ENCODE data around the gene SLC35A2. TPM values are rescaled to one million over a fixed set of nuclear protein-coding genes. Genes with fewer than 3 reads are reported as not detected.
A peak's percentile ranks its signal among the peaks of the same experiment; 100 is the strongest.

The SLC35A2 gene
- 22.6 TPM for total RNA-seq
- long read RNA-seq, transcript SLC35A2-204 (4 exons, 3,047 nt) = major isoform, 28 of 55 reads
- long read RNA-seq, partial matches to known transcripts = 10 of 55 reads
- long read RNA-seq, other reads (novel, unspliced or antisense) = 7 of 55 reads

DNA sequence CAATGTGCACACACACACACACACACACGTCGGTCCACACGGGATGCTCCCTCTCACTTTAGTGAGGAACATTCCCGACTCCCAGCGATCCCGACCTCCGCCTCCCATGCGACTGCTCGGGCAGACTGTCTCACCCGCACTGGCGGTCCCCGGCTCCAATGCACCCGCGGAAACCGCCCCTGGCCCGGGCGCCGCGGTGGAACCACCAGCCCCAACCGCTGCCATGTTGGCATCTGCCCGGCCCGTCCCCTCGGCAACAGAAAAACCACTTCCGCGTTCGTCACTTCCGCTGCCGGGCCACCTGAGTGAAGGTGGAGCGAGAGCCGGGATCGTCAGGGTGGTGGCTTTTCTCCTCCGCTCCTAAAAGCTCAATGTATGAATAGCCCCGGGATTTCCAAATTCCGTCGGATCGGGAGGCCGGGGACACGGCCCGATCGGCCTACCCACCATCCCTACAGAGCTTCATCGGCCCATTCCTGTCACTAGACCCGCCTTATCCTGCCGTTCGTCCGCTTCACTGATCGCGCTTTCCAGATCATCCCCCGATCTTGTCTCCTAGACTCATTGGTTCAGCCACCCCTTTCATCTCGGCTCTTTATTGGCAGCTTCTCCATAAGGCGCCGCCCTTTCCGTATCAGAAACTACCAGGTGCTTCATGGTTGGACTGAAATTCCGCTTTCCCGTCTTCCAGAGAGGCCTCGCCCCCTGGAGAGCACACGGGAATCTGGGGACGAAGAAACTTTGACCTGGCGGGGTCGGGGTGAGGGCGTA lies at the start of gene SLC35A2:
Gene SLC35A2 (minus strand): TSS at position 235 of the 771 bp plus-strand sequence. CDS start 10 bp downstream, at position 225.
- Histone ChIP-seq H3K4me3 (peak within 1 kb of the TSS; percentile 65), H3K27me3 (no peaks in the 10 kb centered on the region), H3K36me3 (no peaks in the 10 kb centered on the region), H3K27ac (peak within 1 kb of the TSS; percentile 80), H3K9me3 (no peaks in the 10 kb centered on the region), H3K4me1 (no peaks in the 10 kb centered on the region)
- DNase-seq = peak; percentile 90
- peak; percentile 93 for ATAC-seq
- intact Hi-C loops (cut with DNase I) = no loop called here
- TF ChIP-seq, protein P1, sequence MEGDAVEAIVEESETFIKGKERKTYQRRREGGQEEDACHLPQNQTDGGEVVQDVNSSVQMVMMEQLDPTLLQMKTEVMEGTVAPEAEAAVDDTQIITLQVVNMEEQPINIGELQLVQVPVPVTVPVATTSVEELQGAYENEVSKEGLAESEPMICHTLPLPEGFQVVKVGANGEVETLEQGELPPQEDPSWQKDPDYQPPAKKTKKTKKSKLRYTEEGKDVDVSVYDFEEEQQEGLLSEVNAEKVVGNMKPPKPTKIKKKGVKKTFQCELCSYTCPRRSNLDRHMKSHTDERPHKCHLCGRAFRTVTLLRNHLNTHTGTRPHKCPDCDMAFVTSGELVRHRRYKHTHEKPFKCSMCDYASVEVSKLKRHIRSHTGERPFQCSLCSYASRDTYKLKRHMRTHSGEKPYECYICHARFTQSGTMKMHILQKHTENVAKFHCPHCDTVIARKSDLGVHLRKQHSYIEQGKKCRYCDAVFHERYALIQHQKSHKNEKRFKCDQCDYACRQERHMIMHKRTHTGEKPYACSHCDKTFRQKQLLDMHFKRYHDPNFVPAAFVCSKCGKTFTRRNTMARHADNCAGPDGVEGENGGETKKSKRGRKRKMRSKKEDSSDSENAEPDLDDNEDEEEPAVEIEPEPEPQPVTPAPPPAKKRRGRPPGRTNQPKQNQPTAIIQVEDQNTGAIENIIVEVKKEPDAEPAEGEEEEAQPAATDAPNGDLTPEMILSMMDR (IDR thresholded peaks at IDR 0.05) = no peak

DNA sequence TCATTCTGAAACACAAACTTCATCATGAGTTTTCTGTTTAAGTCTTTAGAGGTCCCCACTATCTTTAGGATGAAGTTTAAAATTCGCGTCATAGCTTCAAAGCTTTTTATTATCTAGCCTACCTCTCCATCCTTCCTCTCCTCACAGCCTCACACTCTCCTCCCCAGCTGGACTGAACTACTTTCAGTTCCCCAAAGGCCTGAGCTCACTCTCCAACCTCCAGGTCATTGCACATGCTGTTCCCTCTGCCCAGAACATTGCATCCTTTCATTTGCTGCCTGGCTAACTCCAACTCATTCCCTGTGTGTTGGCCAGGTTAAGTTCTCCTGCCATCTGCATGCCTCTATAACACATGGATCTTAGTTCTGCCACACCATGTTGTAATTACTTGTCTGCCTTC lies 48.8 kb upstream of the SLC35A2 start:
- intact Hi-C loops (cut with DNase I) = no loop called here
- DNase-seq = no peak

DNA sequence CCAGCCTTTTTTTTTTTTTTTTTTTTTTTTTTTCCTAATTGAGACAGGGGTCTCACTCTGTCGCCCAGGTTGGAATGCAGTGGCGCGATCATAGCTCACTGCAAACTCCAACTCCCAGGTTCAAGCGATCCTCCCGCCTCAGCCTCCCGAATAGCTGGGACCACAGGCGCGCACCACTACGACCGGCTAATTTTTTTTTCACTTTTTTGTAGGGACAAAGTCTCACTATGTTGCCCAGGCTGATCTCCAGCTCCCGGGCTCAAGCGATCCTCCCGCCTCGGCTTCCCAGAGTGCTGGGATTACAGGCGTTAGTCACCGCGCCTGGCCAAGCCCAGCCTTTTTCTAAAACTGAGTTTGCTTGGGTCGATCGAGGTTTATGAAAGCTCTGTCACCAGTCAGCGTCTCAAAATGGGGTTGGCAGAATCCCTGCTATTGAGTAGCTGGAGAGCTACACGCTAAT lies 47.2 kb upstream of the SLC35A2 start:
- peak overlapping the region; percentile 57 for H3K4me3 ChIP-seq
- H3K4me1 ChIP-seq = peaks cover 14% of the 10 kb centered on the region
- H3K9me3 ChIP-seq = no peaks in the 10 kb centered on the region
- H3K36me3 ChIP-seq = no peaks in the 10 kb centered on the region
- intact Hi-C loops (cut with DNase I) = no loop called here
- peak overlapping the region; percentile 95 for H3K27ac ChIP-seq
- ATAC-seq = no peak
- peak; percentile 64 for DNase-seq
- TF ChIP-seq, protein P1 (IDR thresholded peaks at IDR 0.05) = no peak
- no peaks in the 10 kb centered on the region for H3K27me3 ChIP-seq

More for the DNA sequence above, 48.8 kb upstream of the SLC35A2 start:
- Histone ChIP-seq H3K27ac (no peak overlapping the region), H3K9me3 (no peaks in the 10 kb centered on the region), H3K4me3 (no peak overlapping the region), H3K27me3 (no peaks in the 10 kb centered on the region), H3K36me3 (no peaks in the 10 kb centered on the region), H3K4me1 (peaks cover 8% of the 10 kb centered on the region)
- no peak for ATAC-seq
- TF ChIP-seq, protein P1 (IDR thresholded peaks at IDR 0.05) = no peak

DNA sequence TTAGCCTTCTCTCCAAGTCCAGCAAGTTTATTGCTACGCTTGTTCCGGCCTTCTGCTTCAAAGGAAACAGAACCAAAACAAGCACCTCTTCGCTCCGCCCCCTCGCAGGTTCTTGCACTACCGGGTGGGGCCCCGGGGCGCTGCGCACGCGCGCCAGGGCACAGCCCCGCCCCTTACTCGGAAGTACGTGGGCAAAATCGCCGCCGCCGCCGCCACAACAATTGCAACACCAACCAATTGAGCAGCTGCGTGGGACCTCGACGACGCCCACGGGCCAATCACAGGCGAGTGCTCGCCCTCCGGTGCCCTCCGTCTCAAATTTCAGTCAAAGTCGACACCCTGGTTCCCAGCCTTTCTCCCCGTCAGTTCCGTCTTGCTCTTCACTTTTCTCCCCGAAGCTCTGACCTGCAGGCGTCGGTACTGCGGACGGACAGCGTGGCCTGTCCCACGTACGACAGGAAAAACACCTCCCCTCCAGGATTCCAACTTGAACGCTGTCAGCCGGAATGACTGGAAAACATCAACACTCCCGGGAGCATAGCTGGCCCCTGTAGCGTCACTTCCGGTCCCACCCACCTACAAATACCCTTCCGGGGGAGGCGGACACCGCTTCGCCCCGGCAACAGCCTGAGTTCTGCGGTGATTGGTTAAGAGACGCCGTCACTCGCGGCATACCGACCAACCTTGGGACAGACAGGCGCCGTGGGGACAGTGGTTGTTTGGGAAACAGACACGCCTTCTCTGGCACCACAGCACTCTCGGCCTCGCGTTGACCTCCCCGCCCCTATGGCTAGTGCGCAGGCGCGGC lies 46.6 kb upstream of the SLC35A2 start:
- no peaks in the 10 kb centered on the region for H3K36me3 ChIP-seq
- H3K4me3 ChIP-seq = peak overlapping the region; percentile 57
- H3K9me3 ChIP-seq = no peaks in the 10 kb centered on the region
- H3K27me3 ChIP-seq = no peaks in the 10 kb centered on the region
- peak; percentile 96 for DNase-seq
- peak overlapping the region; percentile 95 for H3K27ac ChIP-seq
- intact Hi-C loops (cut with DNase I) = no loop called here
- peak; percentile 92 for ATAC-seq
- peaks cover 14% of the 10 kb centered on the region for H3K4me1 ChIP-seq
- TF ChIP-seq, protein P1 (IDR thresholded peaks at IDR 0.05) = no peak

DNA sequence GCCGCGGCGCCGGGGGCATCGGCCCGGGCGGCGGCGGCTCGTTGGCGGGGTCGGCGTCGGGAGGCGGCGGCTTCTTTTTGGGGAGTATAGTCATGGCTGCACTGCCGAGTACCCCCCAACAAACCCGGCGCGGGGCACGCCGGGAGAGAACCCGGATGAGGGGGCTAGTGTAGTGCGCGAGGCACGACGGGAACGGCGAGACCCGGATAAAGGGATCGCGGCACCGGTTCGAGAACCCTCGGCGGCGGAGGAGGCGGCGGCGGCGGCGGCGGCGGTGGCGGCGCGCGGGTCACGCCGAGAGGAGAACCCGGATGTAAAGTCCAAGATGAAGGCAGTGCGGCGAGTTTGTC lies 46.0 kb upstream of the SLC35A2 start, which contains the start of gene OTUD5:
Gene OTUD5 (minus strand): TSS at position 131 of the 350 bp plus-strand sequence. CDS start 37 bp downstream, at position 94.
- Histone ChIP-seq H3K27ac (peak within 1 kb of the TSS; percentile 95), H3K4me3 (peak within 1 kb of the TSS; percentile 57), H3K4me1 (peaks cover 14% of the 10 kb centered on the region), H3K36me3 (no peaks in the 10 kb centered on the region), H3K27me3 (no peaks in the 10 kb centered on the region), H3K9me3 (no peaks in the 10 kb centered on the region)
- TF ChIP-seq, protein P1 (IDR thresholded peaks at IDR 0.05) = no peak
- intact Hi-C loops (cut with DNase I) = no loop called here
- peak; percentile 68 for ATAC-seq
- peak; percentile 86 for DNase-seq
